OCI-LY3 (cell line): ENCODE results near the gene GDPD4.

Source experiments
- EZH2phosphoT487 ChIP-seq: fragments of 200-600 bp; shearing (Covaris generic); IDR thresholded peaks from 2 replicates; pipeline ENCODE4 v1.6.1; 2018; ENCODE audit warnings: antibody characterized with exemption, mixed run types, low read depth
- TF ChIP-seq, protein P1 (sequence below): fragments of 200-600, 300-600 bp; sonication (generic); IDR thresholded peaks from 2 replicates; pipeline ENCODE4 v1.5.1; 2014; ENCODE audit warnings: antibody characterized with exemption, low read length, low read depth

DNA sequence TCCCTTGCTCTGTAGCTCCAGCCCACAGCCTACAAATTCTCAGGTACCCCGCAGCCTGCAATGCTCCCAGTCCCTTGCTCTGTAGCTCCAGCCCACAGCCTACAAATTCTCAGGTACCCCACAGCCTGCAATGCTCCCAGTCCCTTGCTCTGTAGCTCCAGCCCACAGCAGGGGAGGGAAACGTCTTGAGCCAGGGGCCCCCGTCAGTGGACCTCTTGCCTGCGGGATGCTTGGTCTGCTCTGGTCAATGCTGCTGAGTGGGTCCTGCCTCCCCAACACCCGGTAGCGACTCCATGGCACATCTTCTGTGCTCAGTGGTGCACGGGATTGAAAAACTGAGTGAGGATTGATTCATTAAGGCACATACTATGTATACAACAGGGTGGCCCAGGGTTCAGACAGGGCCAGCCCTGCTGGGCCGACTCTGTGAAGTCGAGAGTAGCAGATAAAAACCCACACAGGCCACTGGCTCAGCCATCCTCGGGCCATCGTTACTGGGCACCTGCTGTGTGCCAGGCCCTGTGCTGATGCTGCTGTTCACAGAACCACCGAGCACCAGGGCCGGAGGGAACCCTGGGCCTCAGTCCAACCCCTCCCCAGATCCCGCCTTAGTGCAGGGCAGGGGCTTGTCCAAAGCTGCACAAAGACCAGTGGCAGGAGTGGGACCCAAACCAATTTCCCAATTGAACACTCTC lies 103.7 kb downstream of the GDPD4 start:
- TF ChIP-seq, protein P1, sequence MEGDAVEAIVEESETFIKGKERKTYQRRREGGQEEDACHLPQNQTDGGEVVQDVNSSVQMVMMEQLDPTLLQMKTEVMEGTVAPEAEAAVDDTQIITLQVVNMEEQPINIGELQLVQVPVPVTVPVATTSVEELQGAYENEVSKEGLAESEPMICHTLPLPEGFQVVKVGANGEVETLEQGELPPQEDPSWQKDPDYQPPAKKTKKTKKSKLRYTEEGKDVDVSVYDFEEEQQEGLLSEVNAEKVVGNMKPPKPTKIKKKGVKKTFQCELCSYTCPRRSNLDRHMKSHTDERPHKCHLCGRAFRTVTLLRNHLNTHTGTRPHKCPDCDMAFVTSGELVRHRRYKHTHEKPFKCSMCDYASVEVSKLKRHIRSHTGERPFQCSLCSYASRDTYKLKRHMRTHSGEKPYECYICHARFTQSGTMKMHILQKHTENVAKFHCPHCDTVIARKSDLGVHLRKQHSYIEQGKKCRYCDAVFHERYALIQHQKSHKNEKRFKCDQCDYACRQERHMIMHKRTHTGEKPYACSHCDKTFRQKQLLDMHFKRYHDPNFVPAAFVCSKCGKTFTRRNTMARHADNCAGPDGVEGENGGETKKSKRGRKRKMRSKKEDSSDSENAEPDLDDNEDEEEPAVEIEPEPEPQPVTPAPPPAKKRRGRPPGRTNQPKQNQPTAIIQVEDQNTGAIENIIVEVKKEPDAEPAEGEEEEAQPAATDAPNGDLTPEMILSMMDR = no peak
- TF ChIP-seq EZH2phosphoT487 = no peak
